NCI-H2107 (cell line): ENCODE results near the gene MRM2.
A peak's percentile ranks its signal among the peaks of the same experiment; 100 is the strongest.

Source experiments
- DNase-seq: peaks from one replicate; lab custom pipeline; 2025; lab: John Stamatoyannopoulos, UW

Gene MRM2

GRCh38 chr7:2247141-2247995 lies 5.4 kb upstream of the MRM2 start:
- DNase-seq: no peak

- no peak for DNase-seq
Measured at GRCh38 chr7:2245883-2246675, 4.1 kb upstream of the MRM2 start.

DNA sequence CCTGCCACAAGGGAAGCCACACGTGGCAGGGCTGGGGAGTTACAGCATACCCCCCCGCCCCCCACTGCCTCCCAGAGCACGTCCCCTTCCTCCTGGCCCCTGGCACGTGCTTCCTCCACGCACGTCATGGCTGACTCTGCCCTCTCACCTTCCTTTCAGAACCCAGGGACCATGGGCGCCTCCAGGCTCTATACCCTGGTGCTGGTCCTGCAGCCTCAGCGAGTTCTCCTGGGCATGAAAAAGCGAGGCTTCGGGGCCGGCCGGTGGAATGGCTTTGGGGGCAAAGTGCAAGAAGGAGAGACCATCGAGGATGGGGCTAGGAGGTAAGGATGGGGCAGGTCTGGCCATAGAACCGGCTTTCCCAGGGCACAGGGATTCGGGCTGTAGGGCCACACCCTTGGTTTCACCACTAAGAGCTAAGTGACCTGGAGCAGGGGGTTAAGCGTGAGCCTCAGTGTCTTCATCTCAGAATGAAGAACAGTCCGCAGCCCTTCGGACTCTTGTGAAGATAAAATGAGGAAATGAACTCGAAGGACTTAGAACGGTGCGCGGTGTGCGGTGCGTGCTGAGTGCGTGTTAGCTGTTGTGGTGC lies 2.5 kb upstream of the MRM2 start:
- DNase-seq: no peak

DNA sequence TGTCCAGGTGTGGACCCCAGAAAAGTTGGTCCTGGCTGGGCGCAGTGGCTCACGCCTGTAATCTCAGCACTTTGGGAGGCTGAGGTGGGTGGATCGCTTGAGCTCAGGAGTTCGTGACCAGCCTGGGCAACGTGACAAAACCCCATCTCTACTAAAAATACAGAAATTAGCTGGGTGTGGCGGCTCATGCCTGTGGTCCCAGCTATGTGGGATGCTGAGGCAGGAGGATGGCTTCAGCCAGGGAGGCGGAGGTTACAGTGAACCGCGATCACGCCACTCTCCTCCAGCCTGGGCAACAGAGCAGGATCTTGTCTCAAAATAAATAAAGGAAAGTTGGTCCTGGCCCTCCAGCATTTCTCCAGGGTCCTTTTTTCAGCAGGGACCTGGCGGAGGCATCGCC lies 1.5 kb upstream of the MRM2 start:
- no peak for DNase-seq

DNA sequence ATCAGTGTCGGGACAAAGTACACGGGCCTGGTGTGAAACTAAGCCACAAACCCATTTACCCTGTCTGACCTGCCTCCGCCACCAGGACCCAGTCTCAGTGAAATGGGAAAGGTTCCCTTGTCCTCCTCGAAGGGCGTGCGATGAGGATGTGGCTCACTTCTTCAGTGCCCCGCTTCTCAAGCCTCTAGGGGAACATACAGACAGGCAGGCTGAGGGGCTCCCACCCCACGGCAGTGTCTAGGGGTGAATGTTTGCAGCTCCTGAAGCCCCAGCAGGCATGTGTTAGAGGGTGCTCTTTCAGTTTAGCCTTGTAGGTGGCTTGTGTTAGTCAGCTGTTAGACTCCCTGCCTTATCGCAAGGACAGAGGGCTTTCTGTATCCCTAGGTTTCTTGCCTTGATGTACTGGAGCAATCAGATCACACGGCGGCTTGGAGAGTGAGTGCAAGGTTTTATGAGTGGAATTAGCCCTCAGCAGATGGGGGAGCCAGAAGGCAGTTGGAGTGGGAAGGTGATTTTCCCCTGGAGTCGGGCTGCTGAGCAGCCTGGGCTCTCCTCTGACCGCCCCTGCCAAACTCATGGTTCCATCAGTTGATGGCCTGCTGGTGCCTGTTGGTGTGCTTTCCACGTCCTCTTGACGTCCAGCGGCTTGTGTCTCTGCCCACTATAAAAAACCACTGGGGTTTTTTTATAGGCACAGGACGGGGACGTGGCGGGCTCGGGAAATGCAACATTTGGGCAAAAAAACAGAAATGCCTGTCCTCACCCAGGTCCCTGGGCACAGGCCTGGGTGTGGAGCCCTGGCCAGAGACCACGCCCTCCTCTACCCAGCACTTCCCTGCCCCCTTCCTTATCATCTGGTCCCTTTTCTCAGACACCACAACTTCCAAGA lies 780 bp upstream of the MRM2 start:
- DNase-seq: no peak

DNA sequence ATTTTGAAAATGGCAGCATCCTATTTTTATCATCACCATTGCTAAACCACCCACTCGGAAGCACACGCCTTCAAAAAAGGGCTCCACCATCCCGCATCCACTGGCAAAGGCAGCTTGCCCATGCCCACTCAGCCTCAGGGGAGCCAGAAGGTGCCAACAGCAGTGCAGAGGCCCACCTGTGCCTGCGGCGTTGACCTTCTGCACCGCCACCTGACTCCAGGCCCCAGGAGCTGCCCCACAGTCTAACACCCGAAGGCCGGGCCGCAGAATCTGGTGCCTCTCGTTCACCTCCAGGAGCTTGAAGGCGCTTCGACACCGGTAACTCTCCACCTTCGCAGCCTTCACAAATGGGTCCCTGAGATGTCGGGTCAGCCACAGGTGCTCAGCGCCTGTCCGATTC lies 2.8 kb downstream of the MRM2 start:
- DNase-seq: no peak

DNA sequence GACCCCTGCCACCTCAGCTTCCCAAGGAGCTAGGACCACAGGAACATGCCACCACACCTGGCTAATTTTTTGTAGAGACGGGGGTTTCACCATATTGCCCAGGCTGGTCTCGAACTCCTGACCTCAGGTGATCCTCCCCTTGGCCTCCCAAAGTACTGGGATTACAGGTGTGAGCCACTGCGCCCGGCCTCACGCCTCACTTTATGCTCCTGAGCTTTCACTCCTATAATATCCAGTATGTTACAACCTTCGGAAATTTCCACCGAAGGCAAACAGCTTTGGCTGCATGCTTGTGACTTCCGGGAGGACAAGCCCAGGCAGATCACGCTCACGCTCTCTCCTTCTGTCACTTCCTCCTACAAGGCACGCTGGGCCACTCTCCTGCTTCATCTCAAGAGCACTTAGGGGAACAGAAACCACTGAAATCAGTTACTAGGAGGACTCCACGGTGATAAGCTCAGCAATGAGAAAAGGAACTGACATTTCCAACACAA lies 4.8 kb downstream of the MRM2 start:
- DNase-seq: peak; percentile 22

GRCh38 chr7:2233926-2234325 lies 8.1 kb downstream of the MRM2 start:
- DNase-seq: no peak

DNA sequence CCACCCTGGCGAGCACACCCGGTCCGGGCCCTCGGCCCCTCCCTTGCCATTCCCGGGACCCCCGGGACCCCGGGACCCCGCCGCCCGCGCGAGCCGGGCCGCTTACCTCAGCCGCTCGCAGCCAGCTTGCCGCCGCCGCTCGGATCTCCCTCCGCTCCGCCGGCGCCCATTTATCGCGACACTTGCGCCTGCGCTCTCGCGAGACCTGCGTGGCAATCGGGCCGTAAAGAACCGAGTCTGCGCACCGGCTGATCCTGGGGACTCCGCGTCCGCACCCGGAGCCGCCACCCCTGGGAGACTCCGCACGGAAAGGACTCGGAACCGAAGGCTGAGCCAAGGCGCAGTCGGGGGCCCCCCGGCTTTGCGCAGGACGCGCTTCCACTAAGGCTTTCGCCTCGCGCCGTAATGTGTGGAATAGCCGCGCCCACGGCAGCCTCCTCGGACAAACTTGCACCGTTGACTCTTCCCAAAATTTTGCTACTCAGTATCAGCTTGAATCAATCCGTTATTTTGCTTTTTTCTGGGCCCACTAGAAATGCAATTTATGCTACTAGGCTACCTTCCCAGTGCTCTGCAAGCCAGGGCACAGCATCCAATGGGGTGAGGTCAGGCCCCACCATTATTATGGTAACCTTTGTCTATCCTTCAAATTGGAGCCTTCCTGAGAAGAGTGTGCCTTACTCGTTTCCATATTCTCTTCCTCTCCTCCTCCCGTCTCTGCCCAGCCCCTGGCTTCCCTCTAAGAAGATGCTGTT lies 9.1 kb downstream of the MRM2 start, which contains the start of gene MAD1L1:
Gene MAD1L1 (minus strand): TSS at position 180 of the 755 bp plus-strand sequence. CDS start 2,812 bp downstream, outside the sequence.
- peak; percentile 93 for DNase-seq

DNA sequence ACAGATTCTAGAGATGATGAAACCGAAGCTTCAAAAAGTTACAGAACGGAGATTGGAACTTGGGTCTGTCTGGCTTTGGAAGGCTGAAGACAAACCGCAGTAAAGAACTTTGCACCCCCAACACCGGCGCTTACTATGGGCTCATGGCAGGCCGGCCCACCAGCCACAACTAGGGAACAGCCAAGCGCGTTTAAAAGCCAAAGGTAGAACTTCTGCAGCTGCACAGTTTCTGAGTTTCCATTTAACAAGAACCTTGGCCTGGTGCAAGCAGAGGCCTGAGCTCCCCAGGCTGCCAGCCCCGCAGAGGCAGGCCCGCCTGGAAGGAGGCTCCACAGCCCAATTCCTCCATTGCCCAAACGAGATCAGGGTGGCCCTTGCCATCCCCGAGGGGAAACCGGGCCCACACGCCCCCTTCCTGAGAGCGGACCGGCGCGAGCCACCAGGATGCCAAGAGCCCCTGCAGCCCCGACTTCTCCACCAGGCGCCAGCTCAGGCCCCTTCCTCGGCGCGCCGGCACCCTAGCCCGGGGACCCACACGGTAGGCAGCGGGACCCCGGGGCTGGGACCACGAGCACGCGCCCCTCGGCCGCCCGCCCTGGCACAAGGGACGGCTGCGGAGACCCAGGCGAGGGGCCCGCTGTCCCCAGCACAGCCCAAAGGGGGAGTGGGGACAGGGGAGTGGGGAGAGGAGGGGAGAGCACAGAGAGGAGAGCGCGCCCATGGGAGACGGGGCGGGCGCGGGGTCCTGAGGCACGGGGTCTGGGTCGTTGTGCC lies 9.8 kb downstream of the MRM2 start:
- no peak for DNase-seq

DNA sequence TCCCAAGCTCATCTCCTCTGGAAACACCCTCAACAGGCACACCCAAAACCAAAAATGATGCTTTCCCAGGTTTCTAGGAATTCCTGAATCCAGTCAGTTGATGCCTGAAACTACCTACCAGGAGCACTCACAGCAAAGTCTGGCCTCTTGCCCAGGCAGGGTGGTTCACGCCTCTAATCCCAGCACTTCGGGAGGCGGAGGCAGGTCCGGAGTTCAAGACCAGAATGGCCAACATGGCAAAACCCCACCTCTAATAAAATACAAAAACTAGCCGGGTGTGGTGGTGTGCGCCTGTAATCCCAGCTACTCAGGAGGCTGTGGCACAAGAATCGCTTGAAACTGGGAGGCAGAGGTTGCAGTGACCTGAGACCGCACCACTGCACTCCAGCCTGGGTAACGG lies 11.1 kb downstream of the MRM2 start:
- no peak for DNase-seq

DNA sequence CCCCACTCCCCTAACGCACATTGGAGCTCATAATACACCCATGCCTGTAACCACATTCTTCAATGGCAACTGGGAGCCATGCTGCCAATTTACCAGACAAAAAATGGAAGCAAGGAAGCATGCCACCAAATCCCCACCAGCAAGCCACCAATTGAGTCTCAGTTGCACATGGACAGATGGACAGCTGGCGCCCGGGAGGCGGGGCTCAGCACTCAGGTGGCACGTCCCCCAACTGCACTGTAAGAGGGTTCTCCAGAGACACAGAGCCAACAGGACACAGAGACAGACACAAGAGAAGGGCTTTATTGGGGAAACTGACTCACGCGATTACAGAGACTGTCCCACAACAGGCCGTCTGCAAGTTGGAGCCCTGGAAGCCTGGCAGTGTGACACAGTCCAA lies 11.8 kb downstream of the MRM2 start:
- DNase-seq: no peak

DNA sequence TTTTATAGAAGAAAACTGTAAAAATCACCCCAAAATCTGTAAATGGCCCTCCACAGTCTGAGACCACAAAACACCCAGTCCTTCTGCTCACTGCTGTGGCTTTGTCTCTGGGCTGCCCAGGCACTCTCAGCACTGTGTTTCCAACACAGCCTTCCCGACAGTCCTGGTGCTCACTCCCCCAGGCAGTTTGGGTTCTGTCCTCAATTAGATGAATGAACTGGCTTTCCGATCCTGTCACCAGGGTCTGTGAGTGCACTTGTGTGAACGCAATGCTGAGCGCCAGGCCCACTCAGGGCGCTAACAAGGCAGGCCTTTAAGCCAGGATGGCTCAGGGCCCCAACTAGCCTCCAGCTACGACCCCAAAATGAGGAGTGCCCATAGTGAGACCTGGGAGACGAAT lies 12.5 kb downstream of the MRM2 start:
- DNase-seq: no peak

DNA sequence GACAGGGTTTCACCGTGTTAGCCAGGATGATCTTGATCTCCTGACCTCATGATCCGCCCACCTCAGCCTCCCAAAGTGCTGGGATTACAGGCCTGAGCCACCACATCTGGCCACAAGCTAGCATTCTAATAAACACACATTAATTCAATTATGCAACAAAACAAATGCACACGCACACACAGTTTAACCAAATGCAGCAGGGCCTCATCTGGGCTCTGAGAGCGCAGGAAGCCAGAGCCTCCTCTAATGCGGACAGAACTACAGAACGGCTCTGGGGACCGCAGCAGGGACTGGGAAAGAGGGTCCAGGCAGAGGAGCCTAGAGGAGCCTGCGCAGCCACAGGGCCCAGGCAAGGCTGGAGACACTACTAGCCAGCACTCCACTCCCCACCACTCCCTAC lies 13.1 kb downstream of the MRM2 start:
- DNase-seq: no peak

DNA sequence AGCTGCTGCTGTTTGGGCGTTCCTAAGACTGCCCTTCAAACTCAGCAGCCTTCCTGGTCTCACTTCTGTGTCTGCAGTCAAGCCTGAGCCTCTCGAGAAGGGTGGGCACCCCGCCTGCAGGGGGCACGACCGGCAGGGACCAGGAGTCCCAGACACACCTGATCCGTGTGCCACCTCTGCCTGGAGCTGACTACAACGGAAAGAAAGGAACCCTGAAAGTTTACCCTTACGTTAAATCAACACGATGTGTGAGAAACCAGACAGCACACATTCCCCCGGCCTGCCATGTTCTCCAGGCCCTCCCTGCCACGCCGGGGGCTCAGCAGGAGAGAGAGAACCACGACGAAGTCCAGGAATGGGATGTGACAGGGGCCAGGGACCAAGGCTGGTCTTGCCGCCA lies 14.3 kb downstream of the MRM2 start:
- DNase-seq: no peak

- DNase-seq: no peak
Measured at GRCh38 chr7:2225830-2226229, 16.2 kb downstream of the MRM2 start.

GRCh38 chr7:2225336-2225735 lies 16.7 kb downstream of the MRM2 start:
- no peak for DNase-seq

DNA sequence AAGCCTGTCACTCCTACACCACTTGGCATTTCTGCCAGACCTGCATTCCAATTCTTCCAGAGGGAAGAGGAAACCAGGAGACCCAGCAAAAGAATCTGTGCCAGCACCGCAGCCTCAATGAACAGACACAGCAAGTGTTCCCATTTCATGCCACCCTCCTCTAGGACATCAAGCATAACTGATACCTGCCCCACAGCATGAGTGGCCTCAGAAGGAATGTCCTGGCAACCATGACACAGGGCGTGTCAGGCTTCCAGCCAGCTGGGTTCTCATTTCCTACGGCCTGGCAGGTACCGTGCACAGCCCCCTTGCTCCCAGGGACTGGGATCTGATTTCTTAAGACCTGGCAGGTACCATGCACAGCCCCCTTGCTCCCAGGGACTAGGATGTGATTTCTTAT lies 17.1 kb downstream of the MRM2 start:
- no peak for DNase-seq

GRCh38 chr7:2224491-2224928 lies 17.5 kb downstream of the MRM2 start:
- DNase-seq: no peak

DNA sequence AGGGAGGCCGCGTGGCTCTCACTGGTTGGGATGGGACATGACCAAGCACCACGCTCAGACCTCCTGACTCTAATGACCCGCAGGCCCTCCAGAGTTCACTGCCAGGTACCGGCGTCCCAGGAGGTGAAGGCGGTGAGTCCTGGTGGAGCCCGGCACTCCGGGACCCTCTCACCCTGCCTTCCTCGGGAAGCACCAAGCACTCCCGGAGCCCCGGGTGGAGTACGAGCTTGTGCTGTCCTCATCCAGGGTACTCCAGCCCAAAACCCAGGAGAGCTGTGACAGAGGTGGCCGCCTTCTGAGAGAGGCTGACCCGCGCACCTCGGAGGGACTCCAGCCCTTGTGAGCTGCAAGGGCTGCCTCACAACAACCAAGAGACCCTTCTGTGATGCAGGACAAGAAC lies 18.7 kb downstream of the MRM2 start:
- no peak for DNase-seq
